GM13976 (cell line): Measurements from ENCODE around the gene KIF1B.

ENCODE experiments used
- DNase-seq: peaks from one replicate; pipeline ENCODE4 v3.0.0; 2012; ENCODE audit warnings: low spot score
- CTCF ChIP-seq: IDR thresholded peaks from 2 replicates; pipeline ENCODE4 v1.5.1; 2012; ENCODE audit warnings: borderline replicate concordance, mild to moderate bottlenecking; ENCODE audit not compliant: insufficient read depth; ENCODE audit errors: extremely low read depth, missing control alignments, control extremely low read depth
- in situ Hi-C: fragments of 300-500 bp; cut with MboI; formaldehyde crosslinking; loops from one replicate; pipeline ENCODE4 v1.12.0; 2022; ENCODE audit warnings: low sequenced_read_pairs, mixed read lengths, inconsistent platforms; ENCODE audit not compliant: unreplicated experiment

The KIF1B gene

GRCh38 chr1:10208537-10208936 lies 1.8 kb upstream of the KIF1B start:
- in situ Hi-C loops: no loop called here
- DNase-seq: no peak
- TF ChIP-seq CTCF: no peak

- no peak for DNase-seq
- TF ChIP-seq CTCF: no peak
- in situ Hi-C loops: no loop called here
These were observed 823 bp upstream of the KIF1B start for GRCh38 chr1:10209590-10209904.

GRCh38 chr1:10210841-10211804 lies 753 bp downstream of the KIF1B start:
- DNase-seq: peak; percentile 56
- in situ Hi-C loops: no loop called here
- TF ChIP-seq CTCF: no peak

GRCh38 chr1:10211805-10212410 lies 1.5 kb downstream of the KIF1B start:
- TF ChIP-seq CTCF: no peak
- in situ Hi-C loops: no loop called here
- DNase-seq: no peak

GRCh38 chr1:10212476-10212875 lies 2.1 kb downstream of the KIF1B start:
- in situ Hi-C loops: no loop called here

More at GRCh38 chr1:10212476-10212875, 2.1 kb downstream of the KIF1B start:
- DNase-seq: no peak
- no peak for TF ChIP-seq CTCF
